ENCODE results near the gene SSBP4.
A peak's percentile ranks its signal among the peaks of the same experiment; 100 is the strongest.
"Not testable (repeated sequence)": the region's sequence is repeated elsewhere in the genome, so short reads cannot be mapped to it uniquely, and the experiment has no call there.

Gene SSBP4

GRCh38 chr19:18419195-18419698 lies at the start of gene SSBP4:
Gene SSBP4 (plus strand): TSS chr19:18419398. CDS start chr19:18419649, 251 bp downstream.
- peak; percentile 63 for DNase-seq (ENCODE audit: low read depth)

GRCh38 chr19:18373407-18373891 lies 45.7 kb upstream of the SSBP4 start:
- no peak for DNase-seq (ENCODE audit: low read depth)

GRCh38 chr19:18373892-18374629 lies 45.1 kb upstream of the SSBP4 start:
- DNase-seq (ENCODE audit: low read depth) = peak; percentile 99

GRCh38 chr19:18377026-18377425 lies 42.2 kb upstream of the SSBP4 start:
- DNase-seq (ENCODE audit: low read depth) = no peak

GRCh38 chr19:18379803-18380747 lies 39.1 kb upstream of the SSBP4 start:
- DNase-seq (ENCODE audit: low read depth) = peak; percentile 30

- DNase-seq (ENCODE audit: low read depth) = no peak
Observed at GRCh38 chr19:18380843-18381242, 38.4 kb upstream of the SSBP4 start.

GRCh38 chr19:18383622-18384021 lies 35.6 kb upstream of the SSBP4 start:
- DNase-seq (ENCODE audit: low read depth) = not testable (repeated sequence)

- DNase-seq (ENCODE audit: low read depth) = no peak
Observed at GRCh38 chr19:18384775-18385174, 34.4 kb upstream of the SSBP4 start.

- no peak for DNase-seq (ENCODE audit: low read depth)
Observed at GRCh38 chr19:18385359-18385674, 33.9 kb upstream of the SSBP4 start.

- peak; percentile 84 for DNase-seq (ENCODE audit: low read depth)
Observed at GRCh38 chr19:18385675-18386542, 33.3 kb upstream of the SSBP4 start, which contains the start of gene GDF15. Gene GDF15 (plus strand): TSS chr19:18386158. CDS start chr19:18386190, 32 bp downstream.

GRCh38 chr19:18386543-18387271 lies 32.5 kb upstream of the SSBP4 start:
- no peak for DNase-seq (ENCODE audit: low read depth)

GRCh38 chr19:18388100-18388959 lies 30.9 kb upstream of the SSBP4 start:
- no peak for DNase-seq (ENCODE audit: low read depth)

GRCh38 chr19:18388960-18389725 lies 30.1 kb upstream of the SSBP4 start:
- DNase-seq (ENCODE audit: low read depth) = no peak

- no peak for DNase-seq (ENCODE audit: low read depth)
Observed at GRCh38 chr19:18389726-18390064, 29.5 kb upstream of the SSBP4 start.

- no peak for DNase-seq (ENCODE audit: low read depth)
Observed at GRCh38 chr19:18390065-18390907, 28.9 kb upstream of the SSBP4 start.

GRCh38 chr19:18391509-18392075 lies 27.6 kb upstream of the SSBP4 start:
- no peak for DNase-seq (ENCODE audit: low read depth)

GRCh38 chr19:18392417-18392816 lies 26.8 kb upstream of the SSBP4 start:
- DNase-seq (ENCODE audit: low read depth) = peak; percentile 86

GRCh38 chr19:18392926-18393325 lies 26.3 kb upstream of the SSBP4 start:
- DNase-seq (ENCODE audit: low read depth) = no peak

All from amniotic epithelial cell (primary cell).